ENCODE data around the gene PARVB. TPM values are rescaled to one million over a fixed set of nuclear protein-coding genes. Genes with fewer than 3 reads are reported as not detected.

The PARVB gene
- total and polyA plus RNA-seq, 2 of the 8 experiments (the other 6 are each of a cell fraction or from before 2014, with no cell fraction given), result 14.5 to 18.6 TPM

DNA sequence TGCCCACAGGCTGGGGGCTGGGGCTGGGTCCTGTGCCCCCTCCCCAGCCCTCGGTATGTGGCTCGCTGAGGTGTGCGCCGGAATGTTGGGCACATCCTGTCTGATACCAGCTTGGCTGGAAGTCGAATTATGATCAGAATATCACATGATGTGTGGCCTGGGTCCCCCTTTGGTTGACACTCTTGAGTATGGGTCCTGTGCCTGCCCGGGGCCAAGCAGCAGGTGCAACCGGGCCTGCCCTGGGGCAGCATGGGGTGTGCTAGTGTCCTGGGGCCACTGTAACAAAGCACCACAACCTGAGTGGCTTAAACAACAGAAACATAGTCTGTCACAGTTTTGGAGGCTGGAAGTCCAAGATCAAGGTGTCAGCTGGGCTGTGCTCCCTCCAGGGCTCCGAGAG lies 52.7 kb downstream of the PARVB start:
- no peak for DNase-seq (ENCODE audit: low read depth in 1 of 2, low spot score in 2 of 2)
- WGBS, 2 experiments (ENCODE audit: extremely low coverage in 1 of 2, insufficient coverage in 1 of 2, insufficient read length in 1 of 2, insufficient replicate concordance in 2 of 2, low coverage in 1 of 2, low lambda C conversion rate in 2 of 2, missing lambda C conversion rate in 1 of 2), result 87% methylated on average over 8 of the region's 8 CpGs; no CpG with 5 or more reads in 1 of the 2 experiments
- no peak overlapping the region for H3K23ac ChIP-seq (ENCODE audit: insufficient read length)
- peaks cover 0 to 2% (median under 1%) of the 10 kb centered on the region in 4 experiments; a peak in 3 of 7 replicates for H3K4me1 ChIP-seq (replicated peaks in 1 of 4; ENCODE audit: control insufficient read depth in 3 of 4, insufficient read depth in 4 of 4, low read length in 3 of 4)
- H2BK5ac ChIP-seq (ENCODE audit: low read depth, low read length), result no peak overlapping the region
- no peak overlapping the region for H4K8ac ChIP-seq (ENCODE audit: extremely low read depth, insufficient read depth, low read length)
- H2BK15ac ChIP-seq (ENCODE audit: low read length), result no peak overlapping the region
- H3K27ac ChIP-seq (ENCODE audit: low read depth, low read length), result no peak overlapping the region
- ChIA-PET POLR2A (ENCODE audit: partially characterized antibody) (no interaction called here), CTCF (ENCODE audit: partially characterized antibody) (interaction anchor here (1.1 to 1.2 kb wide), 2 partner anchors 10 to 23 kb away, joined by 5 read pairs; no protein-coding TSS in a partner anchor)
- H2AK5ac ChIP-seq (ENCODE audit: low read depth, low read length), result no peak overlapping the region
- H4K20me1 ChIP-seq (replicated peaks in 1 of 2; ENCODE audit: control insufficient read depth in 1 of 2, insufficient read depth in 2 of 2, low read length in 2 of 2), result peaks cover 0 to 3% of the 10 kb centered on the region in 2 experiments
- no peak overlapping the region for H3K56ac ChIP-seq (replicated peaks; ENCODE audit: insufficient read length, low read depth, low read length)
- H3K14ac ChIP-seq (ENCODE audit: insufficient read length), result no peak overlapping the region
- H3K4me3 ChIP-seq (ENCODE audit: extremely low read depth in 1 of 4, insufficient read depth in 2 of 4, low read depth in 3 of 4, low read length in 4 of 4), result no peak overlapping the region
- no peaks in the 10 kb centered on the region for H3K79me1 ChIP-seq (ENCODE audit: low read depth, low read length)
- H3K23me2 ChIP-seq (ENCODE audit: low read depth, low read length), result no peaks in the 10 kb centered on the region
- H2BK20ac ChIP-seq (ENCODE audit: low read length), result no peak overlapping the region
- no peak overlapping the region for H3K9ac ChIP-seq (replicated peaks in 1 of 4; ENCODE audit: extremely low read depth in 1 of 4, low read depth in 3 of 4, low read length in 3 of 4)
- no peak overlapping the region for H3K4me2 ChIP-seq (ENCODE audit: insufficient read depth in 1 of 2, low read depth in 2 of 2, low read length in 2 of 2)
- no peak overlapping the region for H4K5ac ChIP-seq (ENCODE audit: insufficient read length, low read depth, low read length)
- H3K27me3 ChIP-seq (replicated peaks in 1 of 4; ENCODE audit: control insufficient read depth in 3 of 4, extremely low read depth in 1 of 4, insufficient read depth in 3 of 4, low read length in 3 of 4), result no peaks in the 10 kb centered on the region
- no peak overlapping the region for H2AFZ ChIP-seq (ENCODE audit: low read length)
- no peak overlapping the region for H4K91ac ChIP-seq (replicated peaks; ENCODE audit: insufficient read length, low read length)
- H3K79me2 ChIP-seq (ENCODE audit: control insufficient read depth in 1 of 2, insufficient read depth in 2 of 2, low read length in 2 of 2), result no peaks in the 10 kb centered on the region
- no peaks in the 10 kb centered on the region for H3K36me3 ChIP-seq (ENCODE audit: control insufficient read depth in 2 of 4, insufficient read depth in 4 of 4, low read length in 3 of 4)
- no peak for FAIRE-seq
- no peak overlapping the region for H3K4ac ChIP-seq (replicated peaks; ENCODE audit: insufficient read length, low read depth, low read length)
- no peak overlapping the region for H2BK120ac ChIP-seq (replicated peaks; ENCODE audit: low read depth, low read length)
- no peak overlapping the region for H3K18ac ChIP-seq (ENCODE audit: extremely low read depth, low read length)
- H2BK12ac ChIP-seq (ENCODE audit: low read depth, low read length), result no peak overlapping the region
- no peaks in the 10 kb centered on the region for H3K9me3 ChIP-seq (ENCODE audit: insufficient read depth in 2 of 2, low read depth in 1 of 2, low read length in 1 of 2)
- TF ChIP-seq KDM1A (IDR thresholded peaks at IDR 0.05; ENCODE audit: borderline replicate concordance, low read length) (no peak), SIRT6 (IDR thresholded peaks at IDR 0.05; ENCODE audit: low read length) (no peak), CBX5 (IDR thresholded peaks at IDR 0.05; ENCODE audit: low read depth, low read length) (no peak), ASH2L (IDR thresholded peaks at IDR 0.05; ENCODE audit: low read length) (no peak), NANOG (IDR thresholded peaks at IDR 0.05; ENCODE audit: insufficient read depth, low read depth, low read length, poor library complexity, severe bottlenecking) (no peak)
- TF ChIP-seq, protein P1, sequence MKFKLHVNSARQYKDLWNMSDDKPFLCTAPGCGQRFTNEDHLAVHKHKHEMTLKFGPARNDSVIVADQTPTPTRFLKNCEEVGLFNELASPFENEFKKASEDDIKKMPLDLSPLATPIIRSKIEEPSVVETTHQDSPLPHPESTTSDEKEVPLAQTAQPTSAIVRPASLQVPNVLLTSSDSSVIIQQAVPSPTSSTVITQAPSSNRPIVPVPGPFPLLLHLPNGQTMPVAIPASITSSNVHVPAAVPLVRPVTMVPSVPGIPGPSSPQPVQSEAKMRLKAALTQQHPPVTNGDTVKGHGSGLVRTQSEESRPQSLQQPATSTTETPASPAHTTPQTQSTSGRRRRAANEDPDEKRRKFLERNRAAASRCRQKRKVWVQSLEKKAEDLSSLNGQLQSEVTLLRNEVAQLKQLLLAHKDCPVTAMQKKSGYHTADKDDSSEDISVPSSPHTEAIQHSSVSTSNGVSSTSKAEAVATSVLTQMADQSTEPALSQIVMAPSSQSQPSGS (IDR thresholded peaks at IDR 0.05; ENCODE audit: low read length), result no peak
